Measurements from ENCODE around the gene C11orf68.

C11orf68 gene

GRCh38 chr11:65911682-65912568, 6.9 kb downstream of the C11orf68 start:
- no peak for TF ChIP-seq GATA1 (IDR thresholded peaks at IDR 0.05; ENCODE audit: low read depth, low read length)
- no peak for TF ChIP-seq POLR2A (IDR thresholded peaks at IDR 0.05; ENCODE audit: low read length)
- DNase-seq: peak in 1 of 2 experiments; percentile 47

GRCh38 chr11:65907878-65908277, 11.0 kb downstream of the C11orf68 start:
- DNase-seq: no peak
- no peak for TF ChIP-seq POLR2A (IDR thresholded peaks at IDR 0.05; ENCODE audit: low read length)
- TF ChIP-seq GATA1 (IDR thresholded peaks at IDR 0.05; ENCODE audit: low read depth, low read length): no peak

- TF ChIP-seq POLR2A (IDR thresholded peaks at IDR 0.05; ENCODE audit: low read length) (peak; percentile 36), GATA1 (IDR thresholded peaks at IDR 0.05; ENCODE audit: low read depth, low read length) (no peak)
- DNase-seq: peak; percentile 90 to 91
Observed at GRCh38 chr11:65906602-65907001, 12.3 kb downstream of the C11orf68 start.

GRCh38 chr11:65903715-65904114, 15.1 kb downstream of the C11orf68 start:
- DNase-seq: no peak
- TF ChIP-seq GATA1 (IDR thresholded peaks at IDR 0.05; ENCODE audit: low read depth, low read length) (no peak), POLR2A (IDR thresholded peaks at IDR 0.05; ENCODE audit: low read length) (no peak)

- TF ChIP-seq GATA1 (IDR thresholded peaks at IDR 0.05; ENCODE audit: low read depth, low read length) (no peak), POLR2A (IDR thresholded peaks at IDR 0.05; ENCODE audit: low read length) (no peak)
- no peak for DNase-seq
Observed at GRCh38 chr11:65903068-65903481, 15.8 kb downstream of the C11orf68 start.

GRCh38 chr11:65900899-65901180, 18.0 kb downstream of the C11orf68 start:
- TF ChIP-seq POLR2A (IDR thresholded peaks at IDR 0.05; ENCODE audit: low read length): no peak
- no peak for TF ChIP-seq GATA1 (IDR thresholded peaks at IDR 0.05; ENCODE audit: low read depth, low read length)
- no peak for DNase-seq

GRCh38 chr11:65900125-65900898, 18.6 kb downstream of the C11orf68 start, which contains the start of gene FOSL1:
TSS of gene FOSL1 (minus strand) at chr11:65900388. CDS start at chr11:65900339, 49 bp downstream.
- peak; percentile 83 for TF ChIP-seq POLR2A (IDR thresholded peaks at IDR 0.05; ENCODE audit: low read length)
- no peak for TF ChIP-seq GATA1 (IDR thresholded peaks at IDR 0.05; ENCODE audit: low read depth, low read length)
- DNase-seq: peak; percentile 95 to 97

- no peak for TF ChIP-seq POLR2A (IDR thresholded peaks at IDR 0.05; ENCODE audit: low read length)
- no peak for TF ChIP-seq GATA1 (IDR thresholded peaks at IDR 0.05; ENCODE audit: low read depth, low read length)
- DNase-seq: peak; percentile 87 to 95
Observed at GRCh38 chr11:65899356-65900124, 19.3 kb downstream of the C11orf68 start.

GRCh38 chr11:65898656-65899355, 20.1 kb downstream of the C11orf68 start:
- peak; percentile 65 for TF ChIP-seq POLR2A (IDR thresholded peaks at IDR 0.05; ENCODE audit: low read length)
- no peak for TF ChIP-seq GATA1 (IDR thresholded peaks at IDR 0.05; ENCODE audit: low read depth, low read length)
- peak in 1 of 2 experiments; percentile 54 for DNase-seq

GRCh38 chr11:65897020-65897471, 21.8 kb downstream of the C11orf68 start:
- DNase-seq: no peak
- TF ChIP-seq GATA1 (IDR thresholded peaks at IDR 0.05; ENCODE audit: low read depth, low read length) (no peak), POLR2A (IDR thresholded peaks at IDR 0.05; ENCODE audit: low read length) (no peak)

- DNase-seq: no peak
Observed at GRCh38 chr11:65896034-65896999, 22.5 kb downstream of the C11orf68 start.

GRCh38 chr11:65895482-65895981, 23.3 kb downstream of the C11orf68 start:
- no peak for DNase-seq
- TF ChIP-seq GATA1 (IDR thresholded peaks at IDR 0.05; ENCODE audit: low read depth, low read length) (no peak), POLR2A (IDR thresholded peaks at IDR 0.05; ENCODE audit: low read length) (no peak)

More at GRCh38 chr11:65896034-65896999, 22.5 kb downstream of the C11orf68 start:
- TF ChIP-seq GATA1 (IDR thresholded peaks at IDR 0.05; ENCODE audit: low read depth, low read length) (no peak), POLR2A (IDR thresholded peaks at IDR 0.05; ENCODE audit: low read length) (peak; percentile 35)

Measured in erythroblast (primary cell).